GM23248 (cell line): ENCODE results near the gene APBA2. TPM values are rescaled to one million over a fixed set of nuclear protein-coding genes. Genes with fewer than 3 reads are reported as not detected.
"Not testable (repeated sequence)": the region's sequence is repeated elsewhere in the genome, so short reads cannot be mapped to it uniquely, and the experiment has no call there.

Experiments
- DNase-seq: peaks from one replicate; pipeline ENCODE4 v3.0.0-alpha.2; 2015
- H2AFZ ChIP-seq: fragments of 200-600 bp; sonication (generic); 2 replicates; pipeline ENCODE4 v1.6.1; 2016; ENCODE audit warnings: antibody characterized with exemption
- H3F3A ChIP-seq: fragments of 200-600 bp; sonication (generic); 2 replicates; pipeline ENCODE4 v1.6.1; 2016; ENCODE audit warnings: mild to moderate bottlenecking, antibody characterized with exemption, mixed run types; ENCODE audit not compliant: insufficient read depth
- H3K27ac ChIP-seq: fragments of 200-600 bp; sonication (generic); 2 replicates; pipeline ENCODE4 v1.5.1; 2016; ENCODE audit warnings: mild to moderate bottlenecking
- H3K27me3 ChIP-seq: fragments of 200-600 bp; sonication (generic); replicated peaks from 2 replicates; pipeline ENCODE4 v1.6.1; 2016; ENCODE audit warnings: mild to moderate bottlenecking; ENCODE audit not compliant: insufficient read depth
- H3K36me3 ChIP-seq: fragments of 200-600 bp; sonication (generic); 2 replicates; pipeline ENCODE4 v1.6.1; 2016; ENCODE audit warnings: low read depth, mild to moderate bottlenecking
- H3K4me1 ChIP-seq: fragments of 200-600 bp; sonication (generic); 2 replicates; pipeline ENCODE4 v1.6.1; 2016; ENCODE audit warnings: mild to moderate bottlenecking; ENCODE audit not compliant: insufficient read depth
- H3K4me2 ChIP-seq: fragments of 200-600 bp; sonication (generic); one replicate; pipeline ENCODE4 v1.6.1; 2016; ENCODE audit warnings: mild to moderate bottlenecking; ENCODE audit not compliant: unreplicated experiment
- H3K4me3 ChIP-seq: fragments of 200-600 bp; sonication (generic); 2 replicates; pipeline ENCODE4 v1.5.1; 2016; ENCODE audit warnings: mild to moderate bottlenecking
- H3K79me2 ChIP-seq: fragments of 200-600 bp; sonication (generic); 2 replicates; pipeline ENCODE4 v1.6.1; 2016; ENCODE audit warnings: mild to moderate bottlenecking; ENCODE audit not compliant: insufficient read depth
- H3K9ac ChIP-seq: fragments of 200-600 bp; sonication (generic); 2 replicates; pipeline ENCODE4 v1.6.1; 2016; ENCODE audit warnings: mild to moderate bottlenecking
- H3K9me2 ChIP-seq: fragments of 200-600 bp; sonication (generic); 2 replicates; pipeline ENCODE4 v1.6.1; 2016; ENCODE audit warnings: mixed run types, mild to moderate bottlenecking, moderate library complexity; ENCODE audit not compliant: insufficient read depth
- H3K9me3 ChIP-seq: fragments of 200-600 bp; sonication (generic); one replicate; pipeline ENCODE4 v1.6.1; 2017; ENCODE audit warnings: low read depth
- H4K20me1 ChIP-seq: fragments of 200-600 bp; sonication (generic); 2 replicates; pipeline ENCODE4 v1.6.0; 2016; ENCODE audit not compliant: insufficient read depth
- EZH2 ChIP-seq: fragments of 200-600 bp; sonication (generic); IDR thresholded peaks from 2 replicates; pipeline ENCODE4 v1.6.1; 2018; ENCODE audit warnings: antibody characterized with exemption, mild to moderate bottlenecking; ENCODE audit not compliant: insufficient read depth, poor library complexity, severe bottlenecking
- EZH2phosphoT487 ChIP-seq: fragments of 200-600 bp; sonication (generic); IDR thresholded peaks from 2 replicates; pipeline ENCODE4 v1.6.1; 2018; ENCODE audit warnings: antibody characterized with exemption, moderate library complexity, mild to moderate bottlenecking, low read depth; ENCODE audit not compliant: insufficient read depth
- WGBS, 2 experiments: methylation state at CpG; one replicate each; pipeline ENCODE4 v1.1.6; 2015 to 2017; ENCODE audit warnings: low lambda C conversion rate in 2 of 2, low coverage in 1 of 2; ENCODE audit errors: missing lambda C conversion rate in 2 of 2; 5-methylcytosine and 5-hydroxymethylcytosine counted together
- in situ Hi-C: fragments of 300-500 bp; cut with MboI; formaldehyde crosslinking; loops from 2 replicates; pipeline ENCODE4 v1.15.0; 2020
- polyA plus RNA-seq: library from polyadenylated mRNA; unstranded; fragments of >200 nt; fragmentation: Nextera tagmentation; extraction: Ambion mirVana; gene quantifications from 2 replicates; pipeline ENCODE4 v1.2.1, GENCODE V29; 2016
- total RNA-seq: library from RNA; depleted of rRNA; stranded (reverse); fragments of >200 nt; shearing (Covaris generic); gene quantifications from 2 replicates; pipeline ENCODE4 v1.2.3, GENCODE V29; 2014

The APBA2 gene
- total and polyA plus RNA-seq, 2 experiments from 2014 or later = 0.23 to 0.65 TPM

DNA sequence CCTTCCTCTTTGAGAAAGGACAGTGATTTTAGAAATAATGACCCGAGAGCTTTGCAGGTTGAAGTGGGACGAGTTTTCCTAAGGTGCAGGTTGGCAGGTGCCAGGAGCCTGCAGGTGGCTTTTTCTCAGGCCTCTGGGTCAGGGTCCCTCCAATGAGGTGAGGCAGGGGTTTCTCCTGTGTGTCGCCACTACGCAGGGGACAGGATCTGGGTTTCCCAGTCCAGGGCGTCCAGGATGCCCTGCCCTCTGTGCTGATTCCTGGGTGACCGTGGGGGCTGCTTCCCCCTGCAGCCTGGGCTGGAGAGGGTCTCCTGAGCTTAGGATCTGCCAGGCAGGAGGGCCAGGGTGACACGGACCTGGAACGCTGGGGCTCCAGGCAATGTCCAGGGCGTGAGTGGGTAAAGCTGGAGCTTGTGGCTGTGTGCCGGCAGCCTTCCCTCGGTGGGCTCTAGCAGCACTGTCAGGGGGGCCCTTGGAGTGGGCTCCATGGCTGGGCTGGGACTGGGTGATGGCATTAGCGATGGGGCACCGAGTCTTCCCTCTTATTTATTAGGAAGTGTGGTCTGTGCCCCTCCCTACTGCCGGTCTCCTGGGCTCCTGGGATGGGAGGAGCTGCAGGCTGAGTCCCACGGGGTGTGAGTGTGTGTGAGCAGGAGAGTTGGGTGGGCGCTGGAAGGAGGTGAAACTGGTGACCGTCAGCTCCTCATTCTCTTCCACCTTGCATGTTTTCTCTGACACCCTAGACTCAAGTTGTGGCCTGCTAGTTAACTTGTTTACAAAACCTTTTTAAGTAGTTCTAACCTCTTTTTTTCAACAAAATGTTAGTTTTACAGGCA, 1.8 kb downstream of the APBA2 start:
- no peak overlapping the region for H2AFZ ChIP-seq
- 44 to 46% methylated on average over 16 to 17 of the region's 17 CpGs for WGBS, 2 experiments
- TF ChIP-seq EZH2phosphoT487 = no peak
- no peak for TF ChIP-seq EZH2

DNA sequence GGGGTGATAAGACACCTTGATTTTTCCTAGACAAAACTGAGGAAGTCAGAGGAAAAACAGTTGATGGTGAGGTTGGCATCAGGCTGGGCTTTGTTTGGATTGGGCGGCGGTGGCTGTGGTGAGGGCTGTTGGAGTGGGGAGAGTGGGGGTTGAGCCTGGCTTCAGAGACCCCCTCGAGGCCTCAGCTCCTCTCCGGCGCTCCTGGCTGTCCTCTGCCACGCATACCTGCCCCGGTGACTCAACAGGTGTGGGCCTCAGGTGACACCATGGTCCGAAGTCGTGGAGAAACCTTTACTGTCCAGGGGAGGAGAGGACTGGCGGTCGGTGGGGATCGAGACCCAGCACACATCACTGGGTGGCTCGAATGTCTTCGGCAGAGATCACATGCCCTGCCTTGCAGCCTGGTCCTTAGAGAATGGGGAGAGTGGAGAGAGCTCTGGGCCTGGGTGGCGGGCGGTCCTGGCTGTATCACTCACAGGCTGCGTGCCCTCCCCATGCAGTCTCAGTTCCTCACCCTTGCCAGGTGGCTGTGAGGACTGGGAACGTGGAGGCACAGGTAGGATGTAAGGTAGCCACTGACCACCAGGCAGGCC, 2.6 kb downstream of the APBA2 start:
- no peak for DNase-seq
- Histone ChIP-seq H3K36me3 (no peaks in the 10 kb centered on the region), H4K20me1 (no peaks in the 10 kb centered on the region), H3K4me1 (no peaks in the 10 kb centered on the region), H3K9me3 (no peaks in the 10 kb centered on the region), H3K79me2 (no peaks in the 10 kb centered on the region), H2AFZ (no peak overlapping the region), H3K4me3 (no peak overlapping the region), H3K27ac (no peak overlapping the region), H3K9me2 (no peaks in the 10 kb centered on the region), H3K4me2 (no peak overlapping the region), H3K9ac (no peak overlapping the region), H3K27me3 (peaks cover 18% of the 10 kb centered on the region), H3F3A (no peaks in the 10 kb centered on the region)
- 65 to 72% methylated on average over 18 of the region's 18 CpGs for WGBS, 2 experiments
- in situ Hi-C loops = no loop called here
- no peak for TF ChIP-seq EZH2
- no peak for TF ChIP-seq EZH2phosphoT487

More for the DNA sequence above, 1.8 kb downstream of the APBA2 start:
- no peak overlapping the region for H3K4me2 ChIP-seq
- H3K4me1 ChIP-seq = no peaks in the 10 kb centered on the region
- in situ Hi-C loops = no loop called here
- no peaks in the 10 kb centered on the region for H3K9me3 ChIP-seq
- no peaks in the 10 kb centered on the region for H3K9me2 ChIP-seq
- DNase-seq = no peak
- H3K9ac ChIP-seq = no peak overlapping the region
- no peaks in the 10 kb centered on the region for H3F3A ChIP-seq
- H3K79me2 ChIP-seq = no peaks in the 10 kb centered on the region
- no peaks in the 10 kb centered on the region for H3K36me3 ChIP-seq
- H3K27ac ChIP-seq = no peak overlapping the region
- no peaks in the 10 kb centered on the region for H4K20me1 ChIP-seq
- no peak overlapping the region for H3K4me3 ChIP-seq
- peaks cover 18% of the 10 kb centered on the region for H3K27me3 ChIP-seq

DNA sequence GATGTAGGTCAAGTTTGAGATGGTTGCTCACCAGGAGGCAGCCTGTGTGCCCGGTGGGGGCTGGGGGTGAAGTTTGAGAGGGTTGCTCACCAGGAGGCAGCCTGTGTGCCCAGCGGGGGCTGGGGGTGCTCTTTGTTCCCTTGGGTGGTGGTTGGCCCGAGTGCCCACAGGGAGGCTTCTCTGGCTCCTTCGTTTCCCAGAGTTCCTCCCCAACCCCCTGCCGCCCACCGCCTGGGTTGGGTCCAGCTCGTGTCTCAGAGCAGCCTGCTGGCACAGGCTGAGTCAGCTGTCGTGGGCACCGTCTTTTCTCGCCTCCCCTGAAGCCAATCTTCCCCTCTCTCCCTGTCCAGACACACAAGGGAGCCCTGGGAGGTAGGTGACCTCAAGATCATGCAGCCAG, 3.1 kb downstream of the APBA2 start:
- WGBS, 2 experiments = 43 to 54% methylated on average over 6 to 10 of the region's 10 CpGs
- Histone ChIP-seq H3K36me3 (no peaks in the 10 kb centered on the region), H3K79me2 (no peaks in the 10 kb centered on the region), H2AFZ (no peak overlapping the region), H3F3A (no peaks in the 10 kb centered on the region), H3K4me3 (no peak overlapping the region), H3K4me1 (no peaks in the 10 kb centered on the region), H3K9me3 (no peaks in the 10 kb centered on the region), H3K4me2 (no peak overlapping the region), H3K9me2 (no peaks in the 10 kb centered on the region), H3K27me3 (peaks cover 18% of the 10 kb centered on the region), H4K20me1 (no peaks in the 10 kb centered on the region), H3K9ac (no peak overlapping the region), H3K27ac (no peak overlapping the region)
- in situ Hi-C loops = no loop called here
- DNase-seq = no peak
- TF ChIP-seq EZH2phosphoT487 (no peak), EZH2 (no peak)

DNA sequence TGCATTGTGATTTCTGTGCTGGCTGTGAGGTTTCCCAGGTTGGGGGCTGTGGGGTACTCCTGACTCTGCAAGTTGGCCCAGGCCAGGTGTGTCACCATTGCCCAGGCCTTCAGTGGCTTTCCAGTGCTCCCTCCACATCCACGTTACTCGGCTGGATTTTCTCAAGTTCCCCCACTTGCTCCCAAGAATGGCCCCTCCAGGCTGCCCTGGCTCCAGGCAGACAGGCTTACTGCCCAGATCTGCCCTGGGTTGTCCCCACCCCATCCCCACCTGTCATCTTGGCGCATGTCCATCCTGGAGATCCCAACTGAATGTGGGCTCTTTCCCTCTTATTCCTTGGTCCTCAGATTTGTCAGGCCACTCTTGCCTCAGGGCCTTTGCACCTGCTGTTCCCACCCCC, 3.6 kb downstream of the APBA2 start:
- TF ChIP-seq EZH2 (no peak), EZH2phosphoT487 (no peak)
- H3K36me3 ChIP-seq = no peaks in the 10 kb centered on the region
- no peaks in the 10 kb centered on the region for H3K9me3 ChIP-seq
- no peak overlapping the region for H3K27ac ChIP-seq
- no peak for DNase-seq
- no peak overlapping the region for H2AFZ ChIP-seq
- H3K4me1 ChIP-seq = no peaks in the 10 kb centered on the region
- 52 to 64% methylated on average over 3 of the region's 3 CpGs for WGBS, 2 experiments
- H3K4me3 ChIP-seq = no peak overlapping the region
- H3K9me2 ChIP-seq = no peaks in the 10 kb centered on the region
- peaks cover 18% of the 10 kb centered on the region for H3K27me3 ChIP-seq
- H3K9ac ChIP-seq = no peak overlapping the region
- no peak overlapping the region for H3K4me2 ChIP-seq
- in situ Hi-C loops = no loop called here
- H3F3A ChIP-seq = no peaks in the 10 kb centered on the region
- no peaks in the 10 kb centered on the region for H4K20me1 ChIP-seq
- no peaks in the 10 kb centered on the region for H3K79me2 ChIP-seq

DNA sequence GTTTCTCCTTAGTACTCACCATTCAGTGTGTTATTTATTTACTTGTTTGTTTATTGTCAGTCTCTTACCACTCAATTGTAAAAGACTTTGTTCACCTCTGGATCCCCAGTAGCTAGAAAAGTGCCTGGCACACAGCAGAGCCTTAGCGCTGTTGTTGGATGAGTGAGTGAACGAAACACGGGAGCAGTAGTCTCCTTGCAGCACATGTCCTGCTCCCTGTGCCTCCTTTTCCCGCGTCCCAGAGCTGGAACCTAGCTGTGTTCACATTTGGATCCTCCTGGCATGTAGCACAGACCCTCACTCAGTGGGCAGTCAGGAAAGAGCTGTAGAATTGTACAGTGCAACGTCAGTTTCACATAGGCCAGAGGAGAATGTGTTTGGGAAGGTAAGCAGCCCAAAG, 4.1 kb downstream of the APBA2 start:
- not testable (repeated sequence) for H3K36me3 ChIP-seq, H3K9me2 ChIP-seq, H3K27ac ChIP-seq, H3K4me2 ChIP-seq, H4K20me1 ChIP-seq, H3K4me1 ChIP-seq, H3K4me3 ChIP-seq, H2AFZ ChIP-seq, H3K9ac ChIP-seq, DNase-seq, H3F3A ChIP-seq, H3K9me3 ChIP-seq, H3K79me2 ChIP-seq
- WGBS, 2 experiments = 40 to 41% methylated on average over 6 of the region's 6 CpGs
- H3K27me3 ChIP-seq = peaks cover 17% of the 10 kb centered on the region
- in situ Hi-C loops = loop anchor here (10.0 kb wide), 1 partner anchor 65 kb away; no protein-coding TSS in a partner anchor

DNA sequence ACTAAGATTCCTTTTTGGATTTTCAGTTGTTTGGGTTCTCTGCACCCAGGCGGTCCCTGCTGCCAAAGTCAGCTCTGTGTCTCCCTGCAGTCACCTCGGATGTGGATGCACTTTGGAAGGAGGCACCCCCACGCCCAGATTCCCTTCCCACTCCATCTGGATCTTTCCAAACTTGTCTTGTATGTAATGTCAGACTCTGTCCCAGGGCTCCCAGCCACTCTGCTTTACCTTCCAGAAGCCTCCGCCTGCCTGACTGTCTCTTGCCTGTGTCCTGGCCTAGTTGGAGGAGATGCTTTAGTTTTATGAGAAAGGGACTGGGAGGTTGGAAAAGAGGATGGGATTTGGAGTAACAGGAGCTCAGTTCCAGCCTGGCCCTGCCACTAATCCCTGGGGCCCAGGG, 4.5 kb downstream of the APBA2 start:
- peaks cover 13% of the 10 kb centered on the region for H3K27me3 ChIP-seq
- not testable (repeated sequence) for H3K36me3 ChIP-seq, H3K27ac ChIP-seq, H2AFZ ChIP-seq, H4K20me1 ChIP-seq, H3K4me1 ChIP-seq, H3K9ac ChIP-seq, H3K4me3 ChIP-seq, H3K79me2 ChIP-seq, H3F3A ChIP-seq, DNase-seq, H3K4me2 ChIP-seq, H3K9me2 ChIP-seq, H3K9me3 ChIP-seq
- 39 to 48% methylated on average over 4 of the region's 4 CpGs for WGBS, 2 experiments
- in situ Hi-C loops = loop anchor here (10.0 kb wide), 1 partner anchor 65 kb away; no protein-coding TSS in a partner anchor
